Nephron (organoid): ENCODE measurements around the gene TUBB3.
A peak's percentile ranks its signal among the peaks of the same experiment; 100 is the strongest.

Experiments
- H3K27ac Mint-ChIP-seq, 3 experiments: 2 replicates each; pipeline ENCODE4 v1.8.0; 2020; ENCODE audit warnings: mixed read lengths in 3 of 3, mild to moderate bottlenecking in 2 of 3, moderate library complexity in 1 of 3
- H3K27me3 Mint-ChIP-seq: 2 replicates; pipeline ENCODE4 v1.8.0; 2021; ENCODE audit warnings: low read depth, mild to moderate bottlenecking, moderate library complexity, mixed read lengths
- H3K36me3 Mint-ChIP-seq: 2 replicates; pipeline ENCODE4 v1.8.0; 2020; ENCODE audit warnings: low read depth, mixed read lengths
- H3K4me1 Mint-ChIP-seq: 2 replicates; pipeline ENCODE4 v1.8.0; 2020; ENCODE audit warnings: mixed read lengths
- H3K4me3 Mint-ChIP-seq, 3 experiments: 2 replicates each; pipeline ENCODE4 v1.8.0; 2020; ENCODE audit warnings: mild to moderate bottlenecking in 3 of 3, mixed read lengths in 3 of 3, moderate library complexity in 2 of 3
- H3K9me3 Mint-ChIP-seq: 2 replicates; pipeline ENCODE4 v1.8.0; 2020; ENCODE audit warnings: mixed read lengths
- CTCF ChIP-seq, 3 experiments: fragments of 200-600 bp; sonication (generic); IDR thresholded peaks; one replicate each; pipeline ENCODE4 v1.5.0; 2021; ENCODE audit warnings: antibody characterized with exemption in 3 of 3; ENCODE audit not compliant: unreplicated experiment in 3 of 3

Gene TUBB3

GRCh38 chr16:89938175-89938885 is 15.2 kb downstream of the TUBB3 start:
- no peak for TF ChIP-seq CTCF (IDR thresholded peaks at IDR 0.05; ENCODE audit: unreplicated experiment in 3 of 3)
- Mint-ChIP-seq H3K4me1 (no peaks in the 10 kb centered on the region), H3K9me3 (no peaks in the 10 kb centered on the region), H3K27ac (no peak overlapping the region), H3K27me3 (no peaks in the 10 kb centered on the region), H3K4me3 (no peak overlapping the region), H3K36me3 (peaks cover 9% of the 10 kb centered on the region)

GRCh38 chr16:89944773-89945172 is 21.6 kb downstream of the TUBB3 start:
- H3K27ac Mint-ChIP-seq = no peak overlapping the region
- no peak for TF ChIP-seq CTCF (IDR thresholded peaks at IDR 0.05; ENCODE audit: unreplicated experiment in 3 of 3)
- peaks cover 39% of the 10 kb centered on the region for H3K27me3 Mint-ChIP-seq
- no peaks in the 10 kb centered on the region for H3K36me3 Mint-ChIP-seq
- no peak overlapping the region for H3K4me3 Mint-ChIP-seq
- no peaks in the 10 kb centered on the region for H3K9me3 Mint-ChIP-seq
- no peaks in the 10 kb centered on the region for H3K4me1 Mint-ChIP-seq

DNA sequence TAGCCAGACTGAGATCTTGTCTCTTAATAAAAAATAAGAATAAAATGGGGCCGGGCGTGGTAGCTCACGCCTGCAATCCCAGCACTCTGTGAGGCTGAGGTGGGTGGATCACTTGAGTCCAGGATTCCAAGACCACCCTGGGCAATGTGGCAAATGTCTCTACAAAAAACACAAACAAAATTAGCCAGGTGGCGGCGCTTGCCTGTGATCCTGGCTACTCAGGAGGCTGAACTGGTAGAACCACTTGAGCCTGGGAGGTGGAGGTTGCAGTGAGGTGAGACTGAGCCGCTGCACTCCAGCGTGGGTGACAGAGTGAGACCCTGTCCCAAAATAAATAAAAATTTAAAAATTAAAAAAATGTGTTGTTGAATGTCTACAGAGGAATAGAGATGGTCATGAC is 22.5 kb downstream of the TUBB3 start:
- Mint-ChIP-seq H3K4me3 (no peak overlapping the region), H3K36me3 (no peaks in the 10 kb centered on the region), H3K27me3 (peaks cover 39% of the 10 kb centered on the region), H3K27ac (no peak overlapping the region), H3K4me1 (no peaks in the 10 kb centered on the region), H3K9me3 (no peaks in the 10 kb centered on the region)
- TF ChIP-seq CTCF (IDR thresholded peaks at IDR 0.05; ENCODE audit: unreplicated experiment in 3 of 3) = no peak

- Mint-ChIP-seq H3K9me3 (no peaks in the 10 kb centered on the region), H3K36me3 (no peaks in the 10 kb centered on the region), H3K4me3 (peak overlapping the region in 2 of 3 experiments; percentile 73 to 76), H3K27ac (no peak overlapping the region), H3K27me3 (peaks cover 39% of the 10 kb centered on the region), H3K4me1 (no peaks in the 10 kb centered on the region)
- TF ChIP-seq CTCF (IDR thresholded peaks at IDR 0.05; ENCODE audit: unreplicated experiment in 3 of 3) = no peak
These were observed 23.4 kb downstream of the TUBB3 start for GRCh38 chr16:89946515-89946914.

DNA sequence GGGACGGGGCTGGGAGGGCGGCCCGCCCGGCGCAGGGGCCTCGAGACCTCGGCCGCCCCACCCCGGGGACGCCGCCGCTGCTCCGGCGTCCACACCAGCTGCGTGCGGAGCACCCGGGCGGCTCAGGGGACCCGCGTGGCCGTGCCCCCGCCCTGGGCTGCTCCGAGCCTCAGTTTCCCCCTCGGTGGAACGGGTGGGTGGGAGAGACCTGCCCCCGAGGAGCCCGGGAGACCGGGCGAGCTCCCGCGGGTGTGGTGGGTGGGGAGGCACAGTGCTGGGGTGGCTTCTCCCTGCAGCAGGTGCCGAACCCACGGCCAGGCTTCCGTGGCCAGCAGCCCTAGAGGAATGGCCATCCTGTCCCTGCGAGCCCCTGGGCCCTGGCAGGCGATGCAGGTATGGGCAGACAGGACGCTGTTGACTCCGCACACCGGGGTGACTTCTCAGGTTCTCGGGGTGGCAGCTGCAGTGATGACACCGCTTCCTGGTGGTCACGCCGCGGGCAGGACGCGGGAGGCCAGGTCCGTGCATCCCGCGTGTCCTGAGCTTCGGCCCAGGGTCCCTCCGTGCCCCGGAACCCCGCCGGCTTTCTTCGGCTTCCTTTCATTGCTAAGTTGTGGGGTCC is 26.1 kb downstream of the TUBB3 start:
- Mint-ChIP-seq H3K4me1 (no peaks in the 10 kb centered on the region), H3K4me3 (peak overlapping the region; percentile 85 to 88 (median 86)), H3K36me3 (no peaks in the 10 kb centered on the region)

More for the DNA sequence above, 26.1 kb downstream of the TUBB3 start:
- Mint-ChIP-seq H3K27ac (no peak overlapping the region), H3K9me3 (no peaks in the 10 kb centered on the region), H3K27me3 (peaks cover 31% of the 10 kb centered on the region)
- no peak for TF ChIP-seq CTCF (IDR thresholded peaks at IDR 0.05; ENCODE audit: unreplicated experiment in 3 of 3)
